DMS 273 (cell line): Measurements from ENCODE around the gene VWA8.
"Not testable (repeated sequence)": the region's sequence is repeated elsewhere in the genome, so short reads cannot be mapped to it uniquely, and the experiment has no call there.

Source experiments
- DNase-seq: peaks from one replicate; lab custom pipeline; 2025; ENCODE audit not compliant: unreplicated experiment; lab: John Stamatoyannopoulos, UW

Gene VWA8

GRCh38 chr13:41928323-41928722, 32.6 kb downstream of the VWA8 start:
- DNase-seq = no peak

- no peak for DNase-seq
Observed at GRCh38 chr13:41925014-41925413, 35.9 kb downstream of the VWA8 start.

- DNase-seq = not testable (repeated sequence)
Observed at GRCh38 chr13:41922894-41923293, 38.0 kb downstream of the VWA8 start.

- no peak for DNase-seq
Observed at GRCh38 chr13:41919741-41920487, 41.0 kb downstream of the VWA8 start.

GRCh38 chr13:41919031-41919740, 41.7 kb downstream of the VWA8 start:
- DNase-seq = peak; percentile 3

GRCh38 chr13:41917641-41918040, 43.3 kb downstream of the VWA8 start:
- no peak for DNase-seq

- DNase-seq = peak; percentile 48
Observed at GRCh38 chr13:41916173-41916954, 44.5 kb downstream of the VWA8 start.

- no peak for DNase-seq
Observed at GRCh38 chr13:41915081-41915480, 45.8 kb downstream of the VWA8 start.

GRCh38 chr13:41914552-41914951, 46.4 kb downstream of the VWA8 start:
- no peak for DNase-seq

GRCh38 chr13:41909506-41909905, 51.4 kb downstream of the VWA8 start:
- no peak for DNase-seq

GRCh38 chr13:41905600-41906254, 55.2 kb downstream of the VWA8 start:
- DNase-seq = peak; percentile 47

GRCh38 chr13:41900918-41901317, 60.0 kb downstream of the VWA8 start:
- DNase-seq = no peak

- DNase-seq = not testable (repeated sequence)
Observed at GRCh38 chr13:41898411-41898810, 62.5 kb downstream of the VWA8 start.

GRCh38 chr13:41897126-41897525, 63.8 kb downstream of the VWA8 start:
- no peak for DNase-seq

GRCh38 chr13:41895478-41895877, 65.4 kb downstream of the VWA8 start:
- no peak for DNase-seq

GRCh38 chr13:41891119-41891518, 69.8 kb downstream of the VWA8 start:
- no peak for DNase-seq

- no peak for DNase-seq
Observed at GRCh38 chr13:41883147-41883546, 77.8 kb downstream of the VWA8 start.

GRCh38 chr13:41881890-41882289, 79.0 kb downstream of the VWA8 start:
- not testable (repeated sequence) for DNase-seq

GRCh38 chr13:41880966-41881365, 79.9 kb downstream of the VWA8 start:
- no peak for DNase-seq

- DNase-seq = no peak
Observed at GRCh38 chr13:41864658-41865057, 96.3 kb downstream of the VWA8 start.

GRCh38 chr13:41862659-41863058, 98.2 kb downstream of the VWA8 start:
- DNase-seq = not testable (repeated sequence)
